ENCODE measurements around the gene NRIP2.
A peak's percentile ranks its signal among the peaks of the same experiment; 100 is the strongest.
"Not testable (repeated sequence)": the region's sequence is repeated elsewhere in the genome, so short reads cannot be mapped to it uniquely, and the experiment has no call there.

NRIP2 gene, protein sequence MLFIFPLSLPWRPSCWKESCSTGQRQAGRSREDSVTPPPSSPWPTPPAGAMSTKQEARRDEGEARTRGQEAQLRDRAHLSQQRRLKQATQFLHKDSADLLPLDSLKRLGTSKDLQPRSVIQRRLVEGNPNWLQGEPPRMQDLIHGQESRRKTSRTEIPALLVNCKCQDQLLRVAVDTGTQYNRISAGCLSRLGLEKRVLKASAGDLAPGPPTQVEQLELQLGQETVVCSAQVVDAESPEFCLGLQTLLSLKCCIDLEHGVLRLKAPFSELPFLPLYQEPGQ

DNA sequence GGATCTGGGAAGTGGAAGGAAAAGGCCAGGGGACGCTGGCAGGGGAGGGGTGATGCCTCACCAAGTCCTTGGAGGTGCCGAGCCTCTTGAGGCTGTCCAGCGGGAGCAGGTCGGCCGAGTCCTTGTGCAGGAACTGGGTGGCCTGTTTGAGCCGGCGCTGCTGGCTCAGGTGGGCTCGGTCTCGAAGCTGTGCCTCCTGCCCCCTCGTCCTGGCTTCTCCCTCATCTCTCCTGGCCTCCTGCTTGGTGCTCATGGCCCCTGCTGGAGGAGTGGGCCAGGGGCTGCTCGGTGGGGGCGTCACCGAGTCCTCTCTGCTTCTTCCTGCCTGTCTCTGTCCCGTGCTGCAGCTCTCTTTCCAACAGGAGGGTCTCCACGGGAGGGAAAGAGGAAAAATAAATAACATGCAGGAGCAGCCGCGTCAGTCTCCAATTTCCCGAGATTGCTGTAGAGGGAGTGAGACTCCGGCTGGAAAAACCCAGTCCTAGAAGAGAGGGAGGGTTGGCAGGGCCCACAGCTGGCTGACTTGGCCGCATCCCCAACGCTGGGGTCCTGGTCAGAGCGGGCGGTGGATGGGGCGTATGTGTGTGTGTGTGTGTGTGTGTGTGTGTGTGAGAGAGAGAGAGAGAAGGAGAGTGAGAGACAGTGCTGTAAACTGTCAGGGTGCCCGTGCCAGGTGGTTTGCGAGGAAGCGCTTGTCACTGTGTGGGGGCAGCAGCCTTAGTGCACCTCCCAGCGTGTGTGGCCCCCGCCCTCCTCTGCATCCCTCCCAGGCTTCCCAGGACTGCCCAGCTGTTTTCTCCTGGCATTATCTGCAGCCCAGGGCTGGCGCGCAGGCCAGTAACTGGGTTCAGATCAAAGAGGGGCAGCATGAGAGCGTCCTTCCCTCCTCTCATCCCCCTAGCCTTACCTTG, at the start of gene NRIP2:
Gene NRIP2 (minus strand): TSS at position 455 of the 911 bp plus-strand sequence. CDS start 52 bp downstream, at position 403.
- DNase-seq, result peak; percentile 82

DNA sequence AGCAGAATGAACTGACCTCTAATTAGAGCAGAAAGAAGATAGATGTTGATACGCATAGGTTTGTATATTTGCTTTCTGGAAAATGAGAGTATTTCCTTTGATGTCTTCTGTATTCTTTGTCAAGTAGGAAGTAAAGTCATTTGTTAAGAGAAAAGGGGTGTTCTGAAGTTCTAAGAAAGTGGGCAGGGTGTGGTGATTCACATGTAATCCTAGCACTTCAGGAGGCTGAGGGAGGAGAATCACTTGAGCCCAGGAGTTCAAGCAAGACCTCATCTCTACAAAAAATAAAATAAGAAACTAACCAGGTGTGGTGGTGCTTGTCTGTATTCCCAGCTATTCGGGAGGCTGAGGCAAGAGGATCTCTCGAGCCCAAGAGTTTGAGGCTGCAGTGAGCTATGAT, 45.0 kb upstream of the NRIP2 start:
- DNase-seq, result no peak

DNA sequence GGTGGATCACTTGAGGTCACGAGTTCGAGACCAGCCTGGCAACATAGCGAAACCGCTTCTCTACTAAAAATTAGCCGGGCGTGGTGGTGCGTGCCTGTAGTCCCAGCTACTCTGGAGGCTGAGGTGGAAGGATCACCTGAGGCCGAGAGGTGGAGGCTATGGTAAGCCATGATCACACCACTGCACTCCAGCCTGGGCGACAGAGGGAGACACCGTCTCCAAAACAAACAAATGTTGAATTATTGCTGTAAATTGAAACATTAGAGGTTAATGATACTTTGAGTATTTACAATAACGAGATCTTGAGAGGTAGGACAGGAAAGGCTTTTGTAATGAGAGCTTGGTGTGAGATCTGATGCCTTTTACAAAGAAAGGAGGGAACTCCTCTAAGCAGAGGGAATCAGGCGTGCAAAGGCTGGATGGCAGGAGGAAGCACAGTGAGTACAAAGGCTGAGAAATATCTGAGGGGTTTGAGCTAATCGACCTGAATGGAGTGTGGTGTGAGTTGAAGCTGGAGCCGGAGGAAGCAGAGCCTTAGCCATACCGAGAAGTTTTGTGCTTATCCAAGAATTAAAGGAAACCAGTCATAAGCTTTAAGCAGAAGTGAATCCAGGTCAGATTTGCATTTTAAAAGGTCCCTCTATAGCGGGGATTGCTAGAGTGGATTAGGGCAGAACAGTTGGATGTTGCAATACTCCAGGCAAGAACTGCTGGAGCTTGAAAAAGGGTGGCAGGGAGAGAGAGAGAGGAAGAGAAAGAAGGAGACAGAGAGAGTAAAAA, 43.3 kb upstream of the NRIP2 start:
- DNase-seq, result peak; percentile 56

DNA sequence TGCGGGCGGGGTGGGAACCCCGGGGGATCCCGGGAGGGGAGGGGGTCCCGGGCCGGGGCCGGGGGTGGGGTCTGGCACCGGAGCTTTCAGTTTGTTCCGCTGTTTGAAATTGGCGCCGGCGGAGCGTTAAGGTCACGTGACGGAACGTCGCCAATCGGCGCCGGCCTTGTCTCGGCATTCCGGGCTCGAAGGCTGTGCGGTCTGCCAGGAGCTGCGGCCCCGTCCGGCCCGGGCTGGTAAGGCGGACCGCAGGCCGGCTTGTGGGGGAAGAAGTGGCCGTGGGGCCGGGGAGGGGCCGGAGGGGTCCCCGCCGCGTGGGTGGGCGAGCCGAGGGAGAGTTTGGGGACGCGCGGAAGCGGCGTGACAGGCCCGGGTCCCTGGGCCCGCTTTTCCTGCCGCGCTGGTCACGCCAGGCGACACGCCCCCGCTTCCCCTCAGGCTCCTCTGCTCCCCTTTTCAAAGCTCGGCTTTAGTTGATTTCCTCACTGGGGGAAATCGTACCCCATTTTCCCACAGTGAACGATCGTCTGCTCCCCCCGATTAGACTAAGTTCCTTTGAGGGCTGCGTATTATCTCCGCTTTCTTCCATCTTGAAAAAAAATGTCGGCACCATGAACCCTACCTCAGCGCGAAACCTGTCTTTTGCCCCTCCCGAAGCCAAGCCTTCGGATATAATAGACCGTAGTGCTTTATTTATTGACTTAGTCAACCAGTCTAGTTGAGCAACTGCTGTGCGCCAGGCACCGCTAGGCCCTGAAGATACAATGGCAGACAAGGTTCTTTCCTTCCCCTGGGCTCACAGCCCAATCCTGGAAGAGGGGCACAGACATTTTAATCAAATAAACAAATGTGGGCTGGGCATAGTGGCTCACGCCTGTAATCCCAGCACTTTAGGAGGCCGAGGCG, 42.5 kb upstream of the NRIP2 start, which contains the start of the genes FOXM1 and RHNO1:
Gene FOXM1 (minus strand): TSS at position 128 of the 906 bp plus-strand sequence. CDS start 2,696 bp downstream, outside the sequence.
Gene RHNO1 (plus strand): TSS at position 177 of the 906 bp plus-strand sequence. CDS start 8,144 bp downstream, outside the sequence.
- peak; percentile 91 for DNase-seq

DNA sequence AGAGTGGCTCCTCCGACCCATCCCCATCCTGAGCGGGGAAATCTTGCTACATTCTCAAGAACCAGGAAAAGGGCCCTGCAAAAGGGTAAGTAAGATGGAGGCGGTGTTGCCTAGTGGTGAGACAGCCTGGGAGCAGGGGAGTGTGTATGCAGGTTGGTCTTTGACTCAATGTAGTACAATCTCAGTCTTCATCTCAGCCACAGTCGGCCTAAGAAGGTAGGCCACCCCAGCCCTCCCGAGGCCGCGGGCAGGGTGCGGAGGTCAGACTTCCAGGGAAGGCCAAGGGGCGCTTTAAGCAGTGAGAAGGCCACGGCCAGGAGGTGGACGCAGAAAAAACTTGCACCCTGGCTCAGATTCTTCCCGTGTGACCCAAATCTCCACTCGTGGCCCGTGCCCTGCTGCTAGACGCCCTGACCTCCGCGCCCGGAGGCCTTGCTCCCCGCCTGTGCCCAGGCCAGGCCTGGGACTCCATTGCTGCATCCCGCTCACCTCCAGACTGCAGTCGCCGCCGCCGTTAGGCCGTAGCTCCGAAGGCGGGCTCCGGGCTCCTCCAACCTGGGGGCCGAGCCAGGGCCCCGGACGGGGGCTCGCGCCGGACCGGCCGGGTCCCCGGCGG, 41.7 kb upstream of the NRIP2 start:
- DNase-seq, result no peak

DNA sequence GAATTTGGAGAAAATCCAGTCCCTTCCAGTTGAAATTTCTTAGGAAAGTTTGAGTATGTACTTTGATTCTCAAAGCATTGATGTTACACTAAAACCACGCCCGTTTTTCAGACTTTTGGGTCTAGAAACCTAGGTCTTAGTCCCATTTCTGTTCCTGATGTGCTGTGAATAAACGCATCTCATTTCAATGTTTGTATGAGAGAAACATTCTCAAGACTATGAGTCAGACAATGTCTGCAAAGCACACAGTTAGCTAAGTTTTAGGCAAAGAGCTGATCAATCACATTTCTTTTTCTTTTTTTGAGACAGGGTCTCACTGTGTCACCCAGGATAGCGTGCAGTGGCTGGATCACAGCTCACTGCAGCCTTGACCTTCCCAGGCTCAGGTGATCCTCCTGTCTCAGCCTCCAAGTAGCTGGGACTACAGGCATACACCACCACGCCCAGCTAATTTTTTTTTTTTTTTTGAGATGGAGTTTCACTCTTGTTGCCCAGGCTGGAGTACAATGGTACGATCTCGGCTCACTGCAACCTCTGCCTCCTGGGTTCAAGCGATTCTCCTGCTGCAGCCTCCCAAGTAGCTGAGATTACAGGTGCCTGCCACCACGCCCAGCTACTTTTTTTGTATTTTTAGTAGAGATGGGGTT, 34.3 kb upstream of the NRIP2 start:
- DNase-seq, result not testable (repeated sequence)

DNA sequence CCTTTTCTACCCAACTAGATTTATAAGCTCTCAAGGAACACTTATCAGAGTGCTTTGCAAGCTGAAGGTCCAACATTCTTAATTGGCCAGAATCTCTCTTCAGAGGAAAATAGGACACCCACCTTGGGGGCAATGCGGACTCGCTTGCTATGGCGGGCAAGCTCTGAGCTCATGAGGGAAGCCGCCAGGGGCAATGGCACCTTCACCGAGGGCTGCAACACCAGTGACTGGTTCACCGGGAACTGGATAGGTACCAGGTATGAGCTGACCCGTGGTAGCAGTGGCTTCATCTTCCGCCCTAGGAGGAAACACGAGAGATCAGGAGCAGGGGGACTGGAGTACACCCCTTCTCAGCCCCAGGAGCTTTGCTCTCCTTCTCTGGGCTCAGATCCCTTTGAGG, 29.4 kb upstream of the NRIP2 start:
- DNase-seq, result no peak

DNA sequence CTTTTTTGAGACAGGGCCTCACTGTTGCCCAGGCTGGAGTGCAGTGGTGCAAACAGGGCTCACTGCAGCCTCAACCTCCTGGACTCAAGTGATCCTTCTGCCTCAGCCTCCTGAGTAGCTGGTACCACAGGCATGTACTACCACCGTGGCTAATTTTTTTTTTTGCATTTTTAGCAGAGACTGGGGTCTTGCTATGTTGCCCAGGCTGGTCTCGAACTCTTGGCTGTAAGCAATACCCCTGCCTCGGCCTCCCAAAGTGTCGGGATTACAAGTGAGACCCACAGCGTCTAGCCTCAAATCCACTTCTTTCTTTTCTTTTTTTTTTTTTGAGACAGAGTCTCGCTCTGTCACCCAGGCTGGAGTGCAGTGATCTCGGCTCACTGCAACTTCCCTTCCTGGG, 28.6 kb upstream of the NRIP2 start:
- not testable (repeated sequence) for DNase-seq

DNA sequence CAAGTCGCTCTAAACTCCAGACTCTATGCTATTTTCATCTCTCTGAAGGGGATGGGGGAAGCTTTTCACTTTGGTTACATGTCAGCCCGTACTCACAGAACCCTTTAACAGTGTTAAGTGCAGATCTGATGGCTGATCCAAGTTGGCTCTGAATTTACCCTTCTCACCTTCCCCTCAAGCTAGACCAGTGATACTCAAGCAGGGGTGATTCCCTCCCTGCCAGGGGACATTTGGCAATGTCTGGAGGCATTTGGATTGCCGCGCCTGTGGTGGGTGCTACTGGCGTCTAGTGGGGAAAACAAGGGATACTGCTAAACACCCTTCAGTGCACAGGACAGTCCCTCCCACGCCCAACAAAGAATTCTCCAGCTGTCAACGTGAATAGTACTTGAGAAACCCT, 28.0 kb upstream of the NRIP2 start:
- DNase-seq, result no peak

DNA sequence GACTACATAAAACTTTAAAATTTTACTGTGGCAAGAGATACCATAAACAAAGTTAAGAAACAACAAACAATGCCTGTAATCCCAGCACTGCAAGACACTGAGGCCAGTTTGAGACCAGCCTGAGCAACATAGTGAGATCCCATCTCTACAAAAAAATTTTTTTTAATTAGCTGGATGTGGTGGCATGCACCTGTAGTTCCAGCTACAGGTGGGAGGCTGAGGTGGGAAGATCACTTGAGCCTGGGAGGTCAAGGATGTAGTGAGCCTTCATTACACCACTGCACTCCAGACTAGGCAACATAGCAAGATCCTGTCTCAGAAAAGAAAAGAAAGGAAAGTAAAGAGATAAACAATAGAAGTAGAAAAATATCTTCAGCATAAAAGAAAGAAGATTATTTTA, 25.3 kb upstream of the NRIP2 start:
- DNase-seq, result no peak

DNA sequence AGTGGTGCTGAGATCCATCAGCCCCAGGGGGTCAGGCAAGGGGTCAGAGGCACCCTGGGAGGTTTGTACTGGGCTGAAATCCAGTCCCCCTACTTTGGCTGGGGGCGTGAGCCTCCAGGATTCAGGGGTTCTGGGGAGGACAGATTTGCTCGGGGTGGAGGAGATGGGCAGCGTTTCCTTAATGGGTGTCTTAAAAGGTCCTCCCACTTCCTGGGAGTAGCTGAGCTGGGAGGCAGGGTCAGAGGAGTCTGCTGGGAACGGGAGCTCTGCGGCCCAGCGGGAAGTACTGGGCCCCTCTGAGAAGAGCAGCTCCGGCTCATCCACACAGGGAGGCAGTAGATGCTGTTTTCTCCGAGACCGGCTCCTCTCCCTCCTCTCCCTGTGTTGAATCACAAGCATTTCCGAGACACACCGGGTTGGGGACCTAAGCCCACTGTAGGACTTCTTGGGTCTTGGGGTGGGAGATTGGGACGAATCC, 24.1 kb upstream of the NRIP2 start:
- DNase-seq, result no peak

DNA sequence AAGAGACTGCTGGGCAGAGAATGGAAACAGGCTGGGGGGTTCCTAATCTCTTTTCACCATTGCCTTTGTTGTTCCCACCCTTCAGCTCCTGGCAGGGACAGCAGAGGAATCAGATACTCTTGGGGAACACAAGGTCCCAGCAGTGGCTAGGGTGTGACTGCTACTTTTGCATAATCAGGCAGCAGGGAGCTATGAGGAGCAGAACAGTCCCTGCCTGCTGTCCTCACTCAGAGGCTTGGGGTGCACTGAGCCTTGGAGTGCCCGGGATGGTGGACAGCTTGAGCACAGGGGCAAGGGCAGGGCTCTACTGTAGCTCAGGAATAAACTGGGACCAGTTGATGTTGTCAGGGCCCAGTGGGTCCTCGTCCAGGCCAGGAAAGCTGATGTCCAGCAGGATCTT, 23.5 kb upstream of the NRIP2 start:
- DNase-seq, result no peak

DNA sequence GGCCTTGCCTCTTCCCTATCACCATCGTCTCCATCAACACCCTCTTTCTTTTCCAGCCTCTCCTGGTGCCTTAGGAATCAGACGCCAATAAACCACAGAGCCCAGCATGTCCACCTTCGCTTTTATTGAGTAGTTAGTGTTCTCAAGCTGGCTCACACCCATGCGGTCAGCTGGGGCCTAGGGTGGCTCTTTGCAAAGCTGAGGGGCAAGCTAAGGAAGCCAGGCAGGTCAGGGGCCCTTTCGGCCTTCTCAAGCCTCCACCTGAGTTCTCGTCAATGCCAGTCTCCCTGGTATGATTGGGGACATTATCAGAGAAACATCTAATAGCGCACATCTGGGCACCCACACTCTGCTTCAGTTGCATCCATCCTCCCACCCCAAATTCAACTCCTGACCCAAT, 22.7 kb upstream of the NRIP2 start:
- DNase-seq, result no peak

DNA sequence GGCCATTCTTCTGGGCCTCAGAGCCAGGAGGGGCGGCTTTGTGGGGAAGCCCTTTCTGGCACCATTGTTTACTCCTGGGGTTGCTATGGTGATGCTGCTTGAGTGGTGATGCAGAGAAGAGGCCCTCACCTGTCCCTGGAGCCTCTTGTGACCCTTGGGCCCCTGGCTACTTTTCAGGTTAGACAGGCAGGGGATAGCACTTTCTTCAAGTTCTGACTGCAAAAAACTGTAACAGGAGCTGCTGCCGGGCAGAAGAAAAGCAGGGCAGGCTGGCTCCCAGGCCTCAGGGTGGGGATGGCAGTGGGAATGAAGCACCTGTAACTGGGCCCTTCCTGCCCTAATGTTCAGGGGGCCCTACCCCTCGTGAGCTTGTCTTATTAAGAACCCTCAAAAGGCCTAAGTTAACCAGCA, 22.2 kb upstream of the NRIP2 start, which contains the start of gene TEX52:
Gene TEX52 (minus strand): TSS at position 19 of the 411 bp plus-strand sequence. CDS start 13 bp downstream, at position 6.
- DNase-seq, result peak; percentile 73

DNA sequence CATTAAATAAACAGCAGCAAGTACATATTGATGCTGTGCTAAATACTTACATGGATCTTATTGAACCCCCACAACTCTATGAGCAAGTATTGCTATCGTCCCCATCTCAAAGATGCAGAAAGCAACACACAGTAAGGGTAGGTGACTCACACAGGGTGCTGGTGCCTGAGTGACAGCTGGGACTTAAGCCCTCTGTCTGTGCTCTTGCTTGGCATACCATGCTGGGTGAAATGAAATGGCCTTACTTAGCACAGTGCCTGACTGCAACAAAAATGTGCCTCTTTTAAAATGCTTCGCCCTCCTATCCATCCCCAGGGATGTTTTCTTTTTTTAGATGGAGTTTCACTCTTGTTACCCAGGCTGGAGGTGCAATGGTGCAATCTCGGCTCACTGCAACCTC, 21.2 kb upstream of the NRIP2 start:
- DNase-seq, result no peak

DNA sequence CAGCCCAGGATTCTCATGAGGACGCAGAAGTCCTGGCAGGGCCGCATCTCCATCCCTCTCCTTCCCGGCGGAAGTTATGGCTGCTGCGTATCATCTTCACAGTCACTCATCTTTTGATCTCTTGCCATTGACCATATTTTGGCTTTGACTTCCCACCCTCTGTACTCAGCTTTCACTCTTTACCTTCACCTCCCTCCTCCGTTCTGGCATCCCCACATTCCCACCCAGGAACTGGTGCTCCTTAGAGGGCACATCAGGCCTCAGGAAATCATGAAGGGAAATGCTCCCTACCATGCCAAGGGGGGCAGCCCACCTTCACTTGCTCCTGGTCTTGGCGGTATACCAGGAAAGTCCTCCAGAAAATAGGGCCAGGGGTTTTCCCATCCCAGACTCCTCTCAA, 20.7 kb upstream of the NRIP2 start:
- no peak for DNase-seq

DNA sequence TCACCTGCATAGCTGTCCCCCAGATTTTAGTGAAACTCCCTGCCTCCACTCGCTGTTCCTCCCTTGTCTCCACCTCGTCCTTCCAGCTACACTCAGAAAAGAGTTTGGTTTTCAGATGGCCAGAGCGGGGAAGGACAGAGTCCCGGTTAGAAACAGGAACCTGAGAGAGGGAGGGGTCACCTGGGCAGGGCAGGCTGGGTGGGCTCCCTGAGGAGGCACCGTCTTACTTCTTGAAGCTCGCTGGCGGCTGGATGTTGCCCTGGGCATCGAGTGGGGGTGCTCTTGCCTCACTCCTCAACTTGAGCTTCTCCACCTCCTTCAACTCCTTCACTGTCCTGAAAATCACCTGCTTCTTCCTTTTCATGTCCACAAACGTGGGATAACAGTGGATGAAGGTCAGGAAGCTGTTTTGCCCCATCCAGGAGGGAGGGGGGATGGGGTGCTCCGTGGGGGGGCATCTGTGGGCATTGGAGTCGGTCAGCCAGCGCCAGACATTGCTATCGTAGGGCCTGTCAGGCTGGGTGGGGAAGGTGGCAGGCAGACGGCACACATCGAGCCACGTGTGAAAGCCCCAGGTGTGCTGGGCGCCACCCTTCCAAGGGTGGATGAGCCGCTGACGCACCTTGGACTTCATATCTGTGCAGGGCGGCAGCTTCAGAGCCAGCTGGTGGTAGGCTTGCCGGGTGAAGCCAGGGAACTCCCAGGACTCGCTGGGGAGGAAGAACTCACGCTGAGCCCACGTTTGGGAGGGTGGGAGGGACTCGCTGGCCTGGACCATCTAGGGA, 20.0 kb upstream of the NRIP2 start:
- no peak for DNase-seq

DNA sequence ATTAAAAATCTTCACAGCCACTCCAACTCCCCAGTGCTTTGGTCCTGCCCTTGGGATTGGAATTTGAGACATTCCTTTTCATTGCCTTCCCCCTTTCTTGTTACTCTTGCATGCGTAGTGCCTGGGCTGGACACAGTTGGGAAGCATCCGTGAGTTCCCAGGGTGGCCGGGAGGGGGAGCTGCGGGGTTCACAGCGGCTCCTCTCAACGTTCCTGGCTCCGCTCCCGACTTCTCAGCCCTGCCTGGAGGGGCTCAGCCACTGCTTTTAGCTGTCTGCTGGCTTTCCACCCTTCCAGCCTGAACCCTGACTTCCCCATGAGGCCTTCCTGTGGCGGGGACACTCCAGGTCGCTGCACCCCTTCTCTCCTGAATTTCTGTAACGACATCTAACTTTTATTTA, 18.8 kb upstream of the NRIP2 start:
- peak; percentile 73 for DNase-seq

DNA sequence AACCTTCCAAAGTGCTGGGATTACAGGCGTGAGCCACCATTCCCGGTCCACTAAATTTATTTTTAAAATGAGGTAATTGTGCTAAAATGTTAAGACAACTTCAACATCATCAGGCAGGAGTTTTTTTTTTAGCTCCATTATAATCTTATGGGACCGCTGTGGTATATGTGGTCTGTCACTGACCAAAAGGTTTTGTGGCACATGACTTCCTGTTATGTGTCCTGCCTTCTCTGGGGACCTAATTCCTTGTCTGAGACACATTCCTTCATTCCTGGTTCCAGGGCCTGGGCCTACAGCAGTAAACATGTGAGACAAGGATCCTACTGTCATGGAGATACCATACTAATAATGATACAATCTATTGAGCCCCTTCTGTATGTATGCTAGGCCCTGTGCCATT, 17.1 kb upstream of the NRIP2 start:
- DNase-seq, result no peak

DNA sequence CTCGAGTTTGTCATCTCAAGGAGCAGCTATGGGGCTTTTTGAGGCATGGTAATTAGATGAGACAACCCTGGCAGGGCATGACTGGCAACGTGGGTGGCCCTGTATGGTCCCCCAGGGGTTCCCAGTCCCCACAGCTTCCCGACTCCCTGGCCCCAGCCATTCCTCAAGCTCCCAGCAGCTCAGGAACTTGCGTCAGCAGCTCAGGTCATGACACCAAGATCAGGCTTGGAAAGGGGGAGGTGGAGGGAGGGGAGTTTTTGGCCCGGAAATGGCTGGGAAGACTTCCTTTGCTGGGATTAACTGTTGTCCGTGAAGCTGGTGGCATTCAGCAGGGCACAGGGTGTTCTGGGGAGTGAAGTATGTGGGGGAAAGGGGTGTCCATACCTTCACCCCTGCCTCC, 10.4 kb upstream of the NRIP2 start:
- DNase-seq, result no peak
